Measurements from ENCODE around the gene ROPN1B.
"Not testable (repeated sequence)": the region's sequence is repeated elsewhere in the genome, so short reads cannot be mapped to it uniquely, and the experiment has no call there.

DNA sequence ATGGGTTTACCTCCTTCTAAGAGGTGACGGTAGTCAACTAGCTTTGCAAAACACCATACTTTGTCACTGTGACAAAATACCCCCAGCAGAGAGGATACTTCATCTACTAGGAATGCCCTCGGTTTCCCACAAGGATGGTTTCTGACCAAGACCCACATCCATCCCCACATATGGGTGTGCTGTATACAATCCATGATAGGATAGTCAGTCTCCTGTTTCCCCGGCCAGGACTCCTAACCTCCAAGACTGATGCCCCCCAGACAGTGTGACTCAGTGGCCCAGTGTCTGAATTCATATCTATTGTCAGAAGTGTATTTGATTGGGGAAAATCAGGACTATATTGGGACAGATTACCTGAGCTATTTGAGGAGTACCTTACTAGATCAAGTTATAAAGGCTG lies 17.8 kb upstream of the ROPN1B start:
- not testable (repeated sequence) for TF ChIP-seq EZH2 (IDR thresholded peaks at IDR 0.05; ENCODE audit: insufficient read depth, poor library complexity, severe bottlenecking); EZH2phosphoT487 (IDR thresholded peaks at IDR 0.05; ENCODE audit: insufficient read depth, low read depth)
